Activated CD8-positive, alpha-beta T cell treated with anti-CD3 and anti-CD28 coated beads for 36 hours (primary cell): Measurements from ENCODE around the gene PGAM4. TPM values are rescaled to one million over a fixed set of nuclear protein-coding genes. Genes with fewer than 3 reads are reported as not detected.
A peak's percentile ranks its signal among the peaks of the same experiment; 100 is the strongest.

ENCODE experiments used
- ATAC-seq: fragments of 200-7000 bp; cut with Tn5 transposase; one replicate; pipeline ENCODE4 v1.10.0; 2021; ENCODE audit warnings: mild to moderate bottlenecking, moderate library complexity
- CTCF ChIA-PET: fragments of 350-600 bp; sonication (Branson Sonifier 250); formaldehyde crosslinking; loops from one replicate; lab custom pipeline; 2021; ENCODE audit warnings: antibody characterized with exemption; lab: Charles Lee
- POLR2A ChIA-PET: fragments of 350-600 bp; sonication (Branson Sonifier 250); formaldehyde crosslinking; loops from one replicate; lab custom pipeline; 2021; ENCODE audit warnings: antibody characterized with exemption; lab: Charles Lee
- DNase-seq: peaks from one replicate; pipeline ENCODE4 v3.0.0-alpha.2; 2020
- H3K27ac Mint-ChIP-seq: one replicate; pipeline ENCODE4 v1.8.0; 2021; ENCODE audit warnings: mild to moderate bottlenecking, mixed read lengths
- H3K27me3 Mint-ChIP-seq: one replicate; pipeline ENCODE4 v1.8.0; 2021; ENCODE audit warnings: mixed read lengths
- H3K36me3 Mint-ChIP-seq: one replicate; pipeline ENCODE4 v1.8.0; 2021; ENCODE audit warnings: low read depth, mixed read lengths
- H3K4me1 Mint-ChIP-seq: one replicate; pipeline ENCODE4 v1.8.0; 2021; ENCODE audit warnings: low read depth, mixed read lengths
- H3K4me3 Mint-ChIP-seq: one replicate; pipeline ENCODE4 v1.8.0; 2021; ENCODE audit warnings: mild to moderate bottlenecking, moderate library complexity, mixed read lengths
- H3K9me3 Mint-ChIP-seq: one replicate; pipeline ENCODE4 v1.8.0; 2021; ENCODE audit warnings: mixed read lengths
- intact Hi-C: fragments of 100-400 bp; cut with micrococcal nuclease; formaldehyde crosslinking; loops from one replicate; pipeline ENCODE4 v1.10.0; 2022
- total RNA-seq, 2 experiments: library from RNA; stranded (reverse); gene quantifications; one replicate each; pipeline ENCODE4 v1.2.3, GENCODE V29; 2021
- TF ChIP-seq, protein P1 (sequence below): fragments of 200-600 bp; IDR thresholded peaks from one replicate; pipeline ENCODE4 v1.8.0; 2022; ENCODE audit warnings: antibody characterized with exemption, mild to moderate bottlenecking

The PGAM4 gene
- total RNA-seq, 2 experiments from 2014 or later = 0.56 to 1.3 TPM

DNA sequence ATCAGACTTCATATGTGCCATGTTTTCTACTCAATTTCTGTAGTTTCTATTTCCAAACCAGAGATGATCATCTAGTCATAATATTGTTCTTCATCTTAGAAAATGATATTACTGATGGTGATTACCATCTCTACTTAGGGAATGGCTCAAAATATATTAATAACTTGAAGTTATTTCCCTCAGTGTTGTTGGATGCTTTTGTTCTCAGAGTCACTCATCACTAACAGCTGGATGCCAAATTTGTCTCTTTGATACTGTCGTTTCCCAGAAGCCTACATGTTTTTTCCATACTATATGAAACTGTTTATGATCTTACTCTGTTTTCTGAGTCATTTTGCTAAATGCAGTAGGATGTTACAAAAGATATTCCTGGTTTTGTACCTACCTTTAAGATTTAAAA lies 8.9 kb downstream of the PGAM4 start:
- ChIA-PET CTCF (no interaction called here), POLR2A (no interaction called here)
- peaks cover 7% of the 10 kb centered on the region for H3K9me3 Mint-ChIP-seq
- intact Hi-C loops = no loop called here
- peaks cover 14% of the 10 kb centered on the region for H3K36me3 Mint-ChIP-seq
- H3K4me3 Mint-ChIP-seq = peak overlapping the region; percentile 31
- TF ChIP-seq, protein P1, sequence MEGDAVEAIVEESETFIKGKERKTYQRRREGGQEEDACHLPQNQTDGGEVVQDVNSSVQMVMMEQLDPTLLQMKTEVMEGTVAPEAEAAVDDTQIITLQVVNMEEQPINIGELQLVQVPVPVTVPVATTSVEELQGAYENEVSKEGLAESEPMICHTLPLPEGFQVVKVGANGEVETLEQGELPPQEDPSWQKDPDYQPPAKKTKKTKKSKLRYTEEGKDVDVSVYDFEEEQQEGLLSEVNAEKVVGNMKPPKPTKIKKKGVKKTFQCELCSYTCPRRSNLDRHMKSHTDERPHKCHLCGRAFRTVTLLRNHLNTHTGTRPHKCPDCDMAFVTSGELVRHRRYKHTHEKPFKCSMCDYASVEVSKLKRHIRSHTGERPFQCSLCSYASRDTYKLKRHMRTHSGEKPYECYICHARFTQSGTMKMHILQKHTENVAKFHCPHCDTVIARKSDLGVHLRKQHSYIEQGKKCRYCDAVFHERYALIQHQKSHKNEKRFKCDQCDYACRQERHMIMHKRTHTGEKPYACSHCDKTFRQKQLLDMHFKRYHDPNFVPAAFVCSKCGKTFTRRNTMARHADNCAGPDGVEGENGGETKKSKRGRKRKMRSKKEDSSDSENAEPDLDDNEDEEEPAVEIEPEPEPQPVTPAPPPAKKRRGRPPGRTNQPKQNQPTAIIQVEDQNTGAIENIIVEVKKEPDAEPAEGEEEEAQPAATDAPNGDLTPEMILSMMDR = no peak
- H3K4me1 Mint-ChIP-seq = peaks cover 47% of the 10 kb centered on the region
- H3K27me3 Mint-ChIP-seq = no peaks in the 10 kb centered on the region
- DNase-seq (no peak), ATAC-seq (peak; percentile 58)
- H3K27ac Mint-ChIP-seq = peak overlapping the region; percentile 89

GRCh38 chrX:77953708-77954107 lies 15.7 kb downstream of the PGAM4 start:
- Mint-ChIP-seq H3K27ac (no peak overlapping the region), H3K36me3 (peaks cover 8% of the 10 kb centered on the region), H3K9me3 (peaks cover 5% of the 10 kb centered on the region), H3K27me3 (no peaks in the 10 kb centered on the region), H3K4me1 (peaks cover 24% of the 10 kb centered on the region), H3K4me3 (no peak overlapping the region)
- ATAC-seq (no peak), DNase-seq (no peak)
- TF ChIP-seq, protein P1 = no peak
- CTCF ChIA-PET = no interaction called here
- POLR2A ChIA-PET = no interaction called here
- intact Hi-C loops = no loop called here

DNA sequence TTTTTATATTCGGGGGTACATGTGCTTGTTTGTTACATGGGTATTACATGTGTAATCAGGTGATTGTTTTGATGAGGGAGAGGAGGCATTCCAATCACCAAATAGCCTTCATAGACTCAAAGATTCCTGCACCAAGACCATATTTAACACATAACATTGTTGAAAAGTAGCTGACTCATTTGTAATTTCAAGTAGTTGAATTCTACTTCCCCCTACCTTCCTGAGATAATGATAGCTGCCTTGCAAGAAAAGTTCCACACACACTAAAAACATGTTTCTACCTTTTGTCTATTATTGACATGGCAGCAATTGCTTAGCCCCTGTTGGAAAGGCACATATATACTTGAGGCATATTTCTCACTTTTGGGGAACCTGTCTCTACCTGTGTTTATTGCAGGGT lies 16.1 kb downstream of the PGAM4 start:
- Mint-ChIP-seq H3K27me3 (no peaks in the 10 kb centered on the region), H3K4me1 (peaks cover 22% of the 10 kb centered on the region), H3K27ac (no peak overlapping the region), H3K4me3 (no peak overlapping the region), H3K9me3 (peaks cover 3% of the 10 kb centered on the region), H3K36me3 (peaks cover 7% of the 10 kb centered on the region)
- ATAC-seq = no peak
- DNase-seq = no peak
- TF ChIP-seq, protein P1 = no peak
- ChIA-PET POLR2A (no interaction called here), CTCF (no interaction called here)
- intact Hi-C loops = no loop called here

DNA sequence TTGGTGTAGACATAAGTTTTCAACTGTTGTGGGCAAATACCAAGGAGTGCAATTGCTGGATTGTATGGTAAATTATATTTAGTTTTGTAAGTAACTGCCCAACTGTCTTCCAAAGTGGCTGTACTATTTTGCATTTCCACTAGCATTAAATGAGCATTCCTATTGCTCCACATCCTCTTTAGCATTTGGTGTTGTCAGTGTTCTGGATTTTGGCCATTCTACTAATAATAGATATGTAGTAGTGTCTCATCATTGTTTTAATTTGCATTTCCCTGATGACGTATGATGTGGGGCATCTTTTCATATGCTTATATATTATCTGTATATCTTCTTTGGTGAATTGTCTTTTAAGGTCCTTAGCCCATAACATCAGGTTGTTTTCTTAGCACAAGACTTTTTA lies 17.3 kb downstream of the PGAM4 start:
- DNase-seq (no peak), ATAC-seq (no peak)
- Mint-ChIP-seq H3K27ac (no peak overlapping the region), H3K9me3 (peaks cover 2% of the 10 kb centered on the region), H3K4me1 (peaks cover 14% of the 10 kb centered on the region), H3K4me3 (no peak overlapping the region), H3K27me3 (no peaks in the 10 kb centered on the region), H3K36me3 (peaks cover 6% of the 10 kb centered on the region)
- ChIA-PET POLR2A (no interaction called here), CTCF (no interaction called here)
- TF ChIP-seq, protein P1 = no peak
- intact Hi-C loops = no loop called here

GRCh38 chrX:77949840-77950239 lies 19.6 kb downstream of the PGAM4 start:
- Mint-ChIP-seq H3K9me3 (no peaks in the 10 kb centered on the region), H3K4me1 (peaks cover 6% of the 10 kb centered on the region), H3K36me3 (no peaks in the 10 kb centered on the region), H3K4me3 (no peak overlapping the region), H3K27me3 (no peaks in the 10 kb centered on the region), H3K27ac (no peak overlapping the region)
- CTCF ChIA-PET = no interaction called here
- TF ChIP-seq, protein P1 = no peak
- ATAC-seq (no peak), DNase-seq (no peak)
- POLR2A ChIA-PET = no interaction called here
- intact Hi-C loops = no loop called here
